Measurements from ENCODE around the gene DUSP6. TPM values are rescaled to one million over a fixed set of nuclear protein-coding genes. Genes with fewer than 3 reads are reported as not detected.

DUSP6 gene
- total and polyA plus RNA-seq, 10 of the 15 experiments (the other 5 are each of a cell fraction or from before 2014, with no cell fraction given) = 0.02 to 0.69 (median 0.07) TPM; not detected in 1

DNA sequence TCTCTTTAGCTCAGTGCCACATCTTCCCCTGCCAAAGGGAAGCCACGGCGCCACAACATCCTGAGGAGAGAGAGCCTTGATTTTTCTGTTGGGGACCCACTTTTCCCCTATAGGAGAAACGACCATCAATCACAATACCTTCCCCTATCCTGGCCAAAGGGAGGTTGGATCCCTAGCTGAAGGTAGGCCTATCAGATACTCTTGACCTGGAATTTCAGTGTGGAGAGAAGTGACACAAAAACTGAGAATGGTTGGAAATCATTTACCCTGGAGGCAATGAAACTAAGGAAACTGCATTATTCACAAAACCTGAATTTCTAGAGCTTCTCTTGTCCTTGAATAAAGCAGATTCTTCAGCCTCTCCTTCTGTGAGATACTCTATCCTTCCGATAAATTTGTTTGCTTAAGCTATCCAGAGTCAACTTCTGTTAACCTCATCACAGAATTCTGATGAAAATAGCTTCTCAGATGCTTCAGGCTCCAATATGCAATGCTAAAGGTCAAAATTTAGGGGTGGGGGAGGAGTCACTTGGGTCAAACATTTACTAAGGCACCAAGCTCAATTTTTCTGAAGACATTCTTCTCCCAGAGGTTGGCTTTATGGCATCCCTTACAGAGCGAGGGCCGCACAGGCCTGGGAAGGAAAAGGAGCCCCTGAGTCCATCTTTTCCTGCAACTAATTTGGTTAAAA is 27.0 kb upstream of the DUSP6 start:
- no peaks in the 10 kb centered on the region for H3K36me3 ChIP-seq (ENCODE audit: control insufficient read depth in 2 of 2, insufficient read depth in 2 of 2, low read length in 1 of 2)
- ATAC-seq = no peak
- ChIA-PET RAD21 (ENCODE audit: unreplicated experiment) (no interaction called here), CTCF (interaction anchor here (0.5 kb wide), 1 partner anchor 699 kb away, joined by 4 read pairs; no protein-coding TSS in a partner anchor), SMC1A (ENCODE audit: uncharacterized antibody, unreplicated experiment) (no interaction called here), POLR2A (no interaction called here)
- H3K4me1 ChIP-seq (ENCODE audit: control insufficient read depth, insufficient read depth, low read length) = no peaks in the 10 kb centered on the region
- H3K79me2 ChIP-seq (ENCODE audit: control insufficient read depth, insufficient read depth, low read length) = no peaks in the 10 kb centered on the region
- H3K27me3 ChIP-seq (replicated peaks in 1 of 2; ENCODE audit: control insufficient read depth in 2 of 2, insufficient read depth in 2 of 2, low read length in 1 of 2) = no peaks in the 10 kb centered on the region
- intact Hi-C loops (cut with micrococcal nuclease; ENCODE audit: unreplicated experiment) = no loop called here
- H3K27ac ChIP-seq (ENCODE audit: control insufficient read depth, insufficient read depth) = no peak overlapping the region
- H3K9ac ChIP-seq (ENCODE audit: control insufficient read depth, insufficient read depth, low read length) = no peak overlapping the region
- TF ChIP-seq IKZF1 (conservative IDR thresholded peaks at IDR 0.05) = no peak
- no peak for TF ChIP-seq ZNF384 (IDR thresholded peaks at IDR 0.05; ENCODE audit: borderline replicate concordance, low read depth, low read length)
- no peak for TF ChIP-seq PKNOX1 (IDR thresholded peaks at IDR 0.05)
- no peak for TF ChIP-seq SUZ12 (IDR thresholded peaks at IDR 0.05; ENCODE audit: unreplicated experiment)
- no peak for TF ChIP-seq ZBTB40 (IDR thresholded peaks at IDR 0.05; ENCODE audit: borderline replicate concordance)
- no peak for TF ChIP-seq E4F1 (IDR thresholded peaks at IDR 0.05; ENCODE audit: borderline replicate concordance, partially characterized antibody)
- TF ChIP-seq ETV6 (conservative IDR thresholded peaks at IDR 0.05 in 1 of 2, IDR thresholded peaks at IDR 0.05 in 1 of 2; ENCODE audit: borderline replicate concordance in 1 of 2, low read depth in 1 of 2) = no peak
- TF ChIP-seq NRF1 (conservative IDR thresholded peaks at IDR 0.05; ENCODE audit: low read depth, low read length) = no peak
- no peak for TF ChIP-seq ZNF24 (IDR thresholded peaks at IDR 0.05)
- no peak for TF ChIP-seq HDAC6 (IDR thresholded peaks at IDR 0.05; ENCODE audit: unreplicated experiment)
- in situ Hi-C loops (cut with MboI) = no loop called here
- no peaks in the 10 kb centered on the region for H3K9me3 ChIP-seq (replicated peaks; ENCODE audit: control insufficient read depth, insufficient read depth, low read length)
- no peak overlapping the region for H3K4me3 ChIP-seq
- no peak for FAIRE-seq
- WGBS (ENCODE audit: insufficient coverage, insufficient replicate concordance, low lambda C conversion rate, missing lambda C conversion rate) = 44% methylated on average over 6 of the region's 6 CpGs
- H2AFZ ChIP-seq (ENCODE audit: control insufficient read depth, low read depth, low read length) = no peak overlapping the region
- BruUV-seq (replicated peaks) = no TSS peak
- DNase-seq (ENCODE audit: low read depth, low spot score) = no peak
- no peak overlapping the region for H3K4me2 ChIP-seq (ENCODE audit: control insufficient read depth, insufficient read depth)
- no peaks in the 10 kb centered on the region for H4K20me1 ChIP-seq (ENCODE audit: control insufficient read depth, insufficient read depth)
